Activated CD8-positive, alpha-beta T cell treated with anti-CD3 and anti-CD28 coated beads for 36 hours (primary cell): ENCODE results near the gene USP34. TPM values are rescaled to one million over a fixed set of nuclear protein-coding genes. Genes with fewer than 3 reads are reported as not detected.

ENCODE experiments used
- ATAC-seq: fragments of 200-7000 bp; cut with Tn5 transposase; one replicate; pipeline ENCODE4 v1.10.0; 2021; ENCODE audit warnings: mild to moderate bottlenecking, moderate library complexity
- CTCF ChIA-PET: fragments of 350-600 bp; sonication (Branson Sonifier 250); formaldehyde crosslinking; loops from one replicate; lab custom pipeline; 2021; ENCODE audit warnings: antibody characterized with exemption; lab: Charles Lee
- POLR2A ChIA-PET: fragments of 350-600 bp; sonication (Branson Sonifier 250); formaldehyde crosslinking; loops from one replicate; lab custom pipeline; 2021; ENCODE audit warnings: antibody characterized with exemption; lab: Charles Lee
- DNase-seq: peaks from one replicate; pipeline ENCODE4 v3.0.0-alpha.2; 2020
- H3K27ac Mint-ChIP-seq: one replicate; pipeline ENCODE4 v1.8.0; 2021; ENCODE audit warnings: mild to moderate bottlenecking, mixed read lengths
- H3K27me3 Mint-ChIP-seq: one replicate; pipeline ENCODE4 v1.8.0; 2021; ENCODE audit warnings: mixed read lengths
- H3K36me3 Mint-ChIP-seq: one replicate; pipeline ENCODE4 v1.8.0; 2021; ENCODE audit warnings: low read depth, mixed read lengths
- H3K4me1 Mint-ChIP-seq: one replicate; pipeline ENCODE4 v1.8.0; 2021; ENCODE audit warnings: low read depth, mixed read lengths
- H3K4me3 Mint-ChIP-seq: one replicate; pipeline ENCODE4 v1.8.0; 2021; ENCODE audit warnings: mild to moderate bottlenecking, moderate library complexity, mixed read lengths
- H3K9me3 Mint-ChIP-seq: one replicate; pipeline ENCODE4 v1.8.0; 2021; ENCODE audit warnings: mixed read lengths
- intact Hi-C: fragments of 100-400 bp; cut with micrococcal nuclease; formaldehyde crosslinking; loops from one replicate; pipeline ENCODE4 v1.10.0; 2022
- total RNA-seq, 2 experiments: library from RNA; stranded (reverse); gene quantifications; one replicate each; pipeline ENCODE4 v1.2.3, GENCODE V29; 2021
- TF ChIP-seq, protein P1 (sequence below): fragments of 200-600 bp; IDR thresholded peaks from one replicate; pipeline ENCODE4 v1.8.0; 2022; ENCODE audit warnings: antibody characterized with exemption, mild to moderate bottlenecking

Gene USP34
- total RNA-seq, 2 experiments from 2014 or later, result 69.0 to 71.3 TPM

DNA sequence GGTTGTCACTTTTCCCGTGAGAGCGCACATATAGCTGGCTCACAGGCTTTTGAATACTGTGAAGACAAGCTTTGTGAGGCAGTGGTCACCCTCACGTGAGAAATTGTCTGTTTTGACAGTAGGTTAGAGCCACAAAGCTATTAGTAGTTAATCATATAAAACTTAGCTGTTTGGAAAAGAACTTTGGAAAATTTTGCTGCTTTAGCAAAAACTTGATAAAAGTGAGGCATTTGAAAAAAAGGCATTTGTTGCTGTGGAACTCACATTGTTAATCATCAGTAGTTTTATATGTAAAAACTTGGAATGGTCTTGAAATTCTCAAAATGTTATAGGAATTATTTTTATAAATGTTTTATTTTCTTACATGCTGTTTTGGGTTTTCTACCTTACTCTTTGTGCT is 286.6 kb downstream of the USP34 start:
- Mint-ChIP-seq H3K4me3 (no peak overlapping the region), H3K36me3 (peaks cover 82% of the 10 kb centered on the region), H3K9me3 (no peaks in the 10 kb centered on the region), H3K4me1 (peaks cover 46% of the 10 kb centered on the region), H3K27ac (no peak overlapping the region), H3K27me3 (no peaks in the 10 kb centered on the region)
- intact Hi-C loops, result no loop called here
- TF ChIP-seq, protein P1, sequence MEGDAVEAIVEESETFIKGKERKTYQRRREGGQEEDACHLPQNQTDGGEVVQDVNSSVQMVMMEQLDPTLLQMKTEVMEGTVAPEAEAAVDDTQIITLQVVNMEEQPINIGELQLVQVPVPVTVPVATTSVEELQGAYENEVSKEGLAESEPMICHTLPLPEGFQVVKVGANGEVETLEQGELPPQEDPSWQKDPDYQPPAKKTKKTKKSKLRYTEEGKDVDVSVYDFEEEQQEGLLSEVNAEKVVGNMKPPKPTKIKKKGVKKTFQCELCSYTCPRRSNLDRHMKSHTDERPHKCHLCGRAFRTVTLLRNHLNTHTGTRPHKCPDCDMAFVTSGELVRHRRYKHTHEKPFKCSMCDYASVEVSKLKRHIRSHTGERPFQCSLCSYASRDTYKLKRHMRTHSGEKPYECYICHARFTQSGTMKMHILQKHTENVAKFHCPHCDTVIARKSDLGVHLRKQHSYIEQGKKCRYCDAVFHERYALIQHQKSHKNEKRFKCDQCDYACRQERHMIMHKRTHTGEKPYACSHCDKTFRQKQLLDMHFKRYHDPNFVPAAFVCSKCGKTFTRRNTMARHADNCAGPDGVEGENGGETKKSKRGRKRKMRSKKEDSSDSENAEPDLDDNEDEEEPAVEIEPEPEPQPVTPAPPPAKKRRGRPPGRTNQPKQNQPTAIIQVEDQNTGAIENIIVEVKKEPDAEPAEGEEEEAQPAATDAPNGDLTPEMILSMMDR, result no peak
- DNase-seq, result no peak
- ChIA-PET CTCF (no interaction called here), POLR2A (interaction anchor here (0.9 to 1.0 kb wide), 2 partner anchors 9 to 43 kb away, joined by 3 to 4 read pairs; no protein-coding TSS in a partner anchor)
- no peak for ATAC-seq

DNA sequence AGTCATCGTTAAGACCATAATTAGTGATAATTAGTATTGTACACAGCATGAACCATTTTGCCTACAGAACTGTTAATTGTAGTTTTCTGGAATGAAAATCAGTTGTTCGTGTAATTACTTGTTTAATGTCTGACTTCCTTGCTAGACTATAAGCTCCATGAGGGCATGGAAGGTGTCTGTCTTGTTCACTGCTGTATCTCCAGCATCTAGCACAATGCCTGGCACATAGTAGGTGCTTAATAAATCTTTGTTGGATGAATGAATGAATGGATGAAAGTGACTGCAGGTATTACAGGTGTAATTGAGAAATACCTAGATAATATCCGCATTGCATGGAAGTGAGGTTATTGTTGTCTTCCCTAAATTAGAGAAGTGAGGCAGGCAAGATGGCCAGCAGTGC is 287.1 kb downstream of the USP34 start:
- H3K27me3 Mint-ChIP-seq, result no peaks in the 10 kb centered on the region
- H3K27ac Mint-ChIP-seq, result peak overlapping the region; percentile 39
- ATAC-seq (no peak), DNase-seq (no peak)
- intact Hi-C loops, result no loop called here
- ChIA-PET CTCF (no interaction called here), POLR2A (interaction anchor here (0.9 kb wide), 1 partner anchor 9 kb away, joined by 4 read pairs; no protein-coding TSS in a partner anchor)
- H3K36me3 Mint-ChIP-seq, result peaks cover 82% of the 10 kb centered on the region
- peaks cover 51% of the 10 kb centered on the region for H3K4me1 Mint-ChIP-seq
- no peak overlapping the region for H3K4me3 Mint-ChIP-seq
- TF ChIP-seq, protein P1, result no peak
- H3K9me3 Mint-ChIP-seq, result no peaks in the 10 kb centered on the region

DNA sequence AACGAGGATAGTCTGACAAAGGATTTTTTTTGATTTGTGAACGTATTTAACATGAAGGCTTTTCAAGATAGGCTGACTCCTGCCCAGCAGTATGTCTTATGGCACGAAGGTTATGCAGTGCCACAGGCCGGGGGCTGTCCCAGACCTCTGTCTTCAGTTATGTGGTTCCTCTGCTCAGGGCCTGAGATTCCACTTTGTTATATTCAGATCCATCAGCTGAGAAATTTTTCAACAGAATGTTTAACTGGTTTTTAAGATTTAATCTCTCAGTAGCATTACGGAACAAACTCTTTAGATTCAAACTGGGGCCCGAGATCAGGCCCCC is 288.9 kb downstream of the USP34 start:
- ChIA-PET POLR2A (no interaction called here), CTCF (no interaction called here)
- H3K4me1 Mint-ChIP-seq, result peaks cover 57% of the 10 kb centered on the region
- DNase-seq, result no peak
- no peak overlapping the region for H3K4me3 Mint-ChIP-seq
- H3K27me3 Mint-ChIP-seq, result no peaks in the 10 kb centered on the region
- H3K9me3 Mint-ChIP-seq, result no peaks in the 10 kb centered on the region
- ATAC-seq, result no peak
- TF ChIP-seq, protein P1, result no peak
- peaks cover 73% of the 10 kb centered on the region for H3K36me3 Mint-ChIP-seq
- intact Hi-C loops, result no loop called here
- H3K27ac Mint-ChIP-seq, result peak overlapping the region; percentile 82

DNA sequence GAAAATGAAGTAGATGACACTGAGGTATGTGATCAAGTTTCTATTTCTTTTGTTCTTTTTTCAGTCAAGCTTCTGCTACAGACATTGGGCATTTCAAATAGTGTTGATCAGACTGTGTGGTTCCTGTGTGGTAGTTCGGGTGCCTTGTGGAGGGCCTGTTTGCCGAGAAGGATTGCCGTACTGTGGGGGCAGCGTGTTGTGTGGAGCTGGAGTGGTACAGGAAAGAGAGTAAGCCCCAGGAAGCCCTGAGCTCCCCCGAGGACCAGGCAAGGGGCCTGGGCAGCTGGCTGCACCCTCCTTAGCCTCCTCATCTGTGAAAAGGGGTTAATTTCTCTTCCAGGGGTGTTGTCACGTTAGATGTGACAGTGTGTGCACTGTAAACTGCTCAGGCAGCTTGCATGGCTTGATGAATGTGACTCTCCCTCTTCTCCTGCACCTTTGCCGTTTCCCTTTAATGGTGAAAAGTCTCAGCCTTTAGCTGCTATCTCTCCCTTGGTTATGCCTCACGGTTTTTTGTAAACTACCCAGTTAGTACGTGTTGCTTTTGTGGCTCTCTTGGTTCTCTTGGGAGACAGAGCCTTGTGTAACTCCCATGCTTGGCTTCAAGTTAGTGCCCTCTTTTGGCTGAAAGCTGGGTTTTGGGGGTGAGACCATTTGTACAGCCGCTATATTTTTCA is 289.4 kb downstream of the USP34 start:
- H3K4me1 Mint-ChIP-seq, result peaks cover 60% of the 10 kb centered on the region
- ATAC-seq (no peak), DNase-seq (no peak)
- no peaks in the 10 kb centered on the region for H3K27me3 Mint-ChIP-seq
- ChIA-PET CTCF (no interaction called here), POLR2A (no interaction called here)
- peaks cover 73% of the 10 kb centered on the region for H3K36me3 Mint-ChIP-seq
- peak overlapping the region; percentile 82 for H3K27ac Mint-ChIP-seq
- H3K4me3 Mint-ChIP-seq, result peak overlapping the region; percentile 90
- TF ChIP-seq, protein P1, result no peak
- intact Hi-C loops, result no loop called here
- H3K9me3 Mint-ChIP-seq, result no peaks in the 10 kb centered on the region

DNA sequence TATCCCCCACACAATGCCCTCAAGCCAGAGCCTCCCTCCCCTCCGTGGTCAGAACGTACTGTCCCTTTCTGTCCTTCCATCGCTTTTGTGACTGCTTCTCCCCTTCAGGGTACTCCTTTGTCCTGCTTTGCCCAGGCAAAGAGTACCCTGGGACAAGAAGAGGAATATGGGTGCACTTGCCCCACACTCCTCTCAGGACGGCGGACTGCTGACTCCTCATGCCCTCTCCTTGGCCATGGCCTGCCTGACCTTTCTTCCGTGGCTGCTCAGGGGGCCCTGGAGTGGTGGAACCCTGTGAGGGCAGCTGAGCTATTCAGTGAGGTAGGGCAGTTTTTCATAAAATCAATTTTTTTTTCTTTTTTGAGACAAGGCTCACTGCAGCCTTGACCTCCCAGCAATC is 290.2 kb downstream of the USP34 start:
- ChIA-PET POLR2A (no interaction called here), CTCF (no interaction called here)
- Mint-ChIP-seq H3K4me3 (peak overlapping the region; percentile 90), H3K4me1 (peaks cover 64% of the 10 kb centered on the region), H3K27ac (peak overlapping the region; percentile 94), H3K27me3 (no peaks in the 10 kb centered on the region), H3K36me3 (peaks cover 67% of the 10 kb centered on the region), H3K9me3 (no peaks in the 10 kb centered on the region)
- DNase-seq (no peak), ATAC-seq (no peak)
- TF ChIP-seq, protein P1, result no peak
- intact Hi-C loops, result no loop called here
